ENCODE results near the gene TENM4.

Gene TENM4

GRCh38 chr11:79055856-79056631 is 384.8 kb downstream of the TENM4 start:
- DNase-seq (ENCODE audit: low spot score): no peak

GRCh38 chr11:79054636-79055035 is 386.2 kb downstream of the TENM4 start:
- no peak for DNase-seq (ENCODE audit: low spot score)

- no peak for DNase-seq (ENCODE audit: low spot score)
Observed at GRCh38 chr11:79052544-79052943, 388.3 kb downstream of the TENM4 start.

- DNase-seq (ENCODE audit: low spot score): no peak
Observed at GRCh38 chr11:79050786-79051185, 390.0 kb downstream of the TENM4 start.

GRCh38 chr11:79049741-79050179 is 391.1 kb downstream of the TENM4 start:
- DNase-seq (ENCODE audit: low spot score): no peak

- DNase-seq (ENCODE audit: low spot score): no peak
Observed at GRCh38 chr11:79047980-79048379, 392.9 kb downstream of the TENM4 start.

GRCh38 chr11:79047321-79047720 is 393.5 kb downstream of the TENM4 start:
- DNase-seq (ENCODE audit: low spot score): no peak

- no peak for DNase-seq (ENCODE audit: low spot score)
Observed at GRCh38 chr11:79046366-79046765, 394.5 kb downstream of the TENM4 start.

- DNase-seq (ENCODE audit: low spot score): no peak
Observed at GRCh38 chr11:79045800-79046304, 395.0 kb downstream of the TENM4 start.

- no peak for DNase-seq (ENCODE audit: low spot score)
Observed at GRCh38 chr11:79045018-79045799, 395.6 kb downstream of the TENM4 start.

GRCh38 chr11:79044201-79044600 is 396.6 kb downstream of the TENM4 start:
- no peak for DNase-seq (ENCODE audit: low spot score)

GRCh38 chr11:79043726-79044125 is 397.1 kb downstream of the TENM4 start:
- DNase-seq (ENCODE audit: low spot score): no peak

- DNase-seq (ENCODE audit: low spot score): no peak
Observed at GRCh38 chr11:79042824-79043223, 398.0 kb downstream of the TENM4 start.

GRCh38 chr11:79040348-79040747 is 400.5 kb downstream of the TENM4 start:
- no peak for DNase-seq (ENCODE audit: low spot score)

- no peak for DNase-seq (ENCODE audit: low spot score)
Observed at GRCh38 chr11:79039122-79039521, 401.7 kb downstream of the TENM4 start.

GRCh38 chr11:79035881-79036280 is 404.9 kb downstream of the TENM4 start:
- no peak for DNase-seq (ENCODE audit: low spot score)

GRCh38 chr11:79033833-79034232 is 407.0 kb downstream of the TENM4 start:
- no peak for DNase-seq (ENCODE audit: low spot score)

- no peak for DNase-seq (ENCODE audit: low spot score)
Observed at GRCh38 chr11:79030448-79030847, 410.4 kb downstream of the TENM4 start.

- no peak for DNase-seq (ENCODE audit: low spot score)
Observed at GRCh38 chr11:79028225-79028624, 412.6 kb downstream of the TENM4 start.

- no peak for DNase-seq (ENCODE audit: low spot score)
Observed at GRCh38 chr11:79026803-79027445, 413.9 kb downstream of the TENM4 start.

GRCh38 chr11:79025622-79026021 is 415.2 kb downstream of the TENM4 start:
- DNase-seq (ENCODE audit: low spot score): no peak

GRCh38 chr11:79025097-79025496 is 415.7 kb downstream of the TENM4 start:
- no peak for DNase-seq (ENCODE audit: low spot score)

- no peak for DNase-seq (ENCODE audit: low spot score)
Observed at GRCh38 chr11:79022265-79022664, 418.6 kb downstream of the TENM4 start.
